H1 (cell line): ENCODE data around the gene ALPK3. TPM values are rescaled to one million over a fixed set of nuclear protein-coding genes. Genes with fewer than 3 reads are reported as not detected.

ENCODE experiments used
- CTCF ChIA-PET: fragments of 300-600 bp; sonication (Branson Sonifier 250); formaldehyde crosslinking; loops from one replicate; lab custom pipeline; 2021; ENCODE audit not compliant: partially characterized antibody; lab: Charles Lee
- POLR2A ChIA-PET: fragments of 300-600 bp; sonication (Branson Sonifier 250); formaldehyde crosslinking; loops from one replicate; lab custom pipeline; 2021; ENCODE audit warnings: inconsistent platforms; ENCODE audit not compliant: partially characterized antibody; lab: Charles Lee
- DNase-seq, 2 experiments: peaks; one replicate each; pipeline versions ENCODE4 v3.0.0 to v3.0.0-alpha.2; 2010 to 2022; ENCODE audit warnings: low spot score in 2 of 2, low read depth in 1 of 2, mixed read lengths in 1 of 2
- FAIRE-seq: peaks from 2 replicates; lab custom pipeline; 2011; peaks lifted over from hg19 to GRCh38; lab: Jason Lieb, UNC
- H2AFZ ChIP-seq: 2 replicates; pipeline ENCODE4 v1.8.1; 2012; ENCODE audit warnings: low read length, inconsistent platforms
- H2AK5ac ChIP-seq: 2 replicates; pipeline ENCODE4 v1.6.1; 2013; ENCODE audit warnings: low read depth, low read length
- H2BK120ac ChIP-seq: replicated peaks from 2 replicates; pipeline ENCODE3; 2013; ENCODE audit warnings: low read depth, low read length, inconsistent platforms
- H2BK12ac ChIP-seq: 2 replicates; pipeline ENCODE4 v1.6.1; 2013; ENCODE audit warnings: low read depth, low read length
- H2BK15ac ChIP-seq: 2 replicates; pipeline ENCODE4 v1.6.1; 2013; ENCODE audit warnings: low read length
- H2BK20ac ChIP-seq: 2 replicates; pipeline ENCODE4 v1.6.1; 2013; ENCODE audit warnings: low read length
- H2BK5ac ChIP-seq: 2 replicates; pipeline ENCODE4 v1.6.1; 2013; ENCODE audit warnings: low read depth, low read length
- H3K14ac ChIP-seq: 2 replicates; pipeline ENCODE4 v1.6.1; 2013; ENCODE audit warnings: inconsistent platforms; ENCODE audit not compliant: insufficient read length
- H3K18ac ChIP-seq: 2 replicates; pipeline ENCODE4 v1.6.1; 2013; ENCODE audit warnings: low read length; ENCODE audit errors: extremely low read depth
- H3K23ac ChIP-seq: 2 replicates; pipeline ENCODE4 v1.6.1; 2013; ENCODE audit warnings: inconsistent platforms; ENCODE audit not compliant: insufficient read length
- H3K23me2 ChIP-seq: 2 replicates; pipeline ENCODE4 v1.6.1; 2013; ENCODE audit warnings: low read depth, low read length
- H3K27ac ChIP-seq: 2 replicates; pipeline ENCODE4 v1.6.1; 2011; ENCODE audit warnings: low read depth, low read length, inconsistent platforms
- H3K27me3 ChIP-seq, 4 experiments: replicated peaks in 1 of 4; 1 replicate in 1 of 4; 2 replicates in 3 of 4; pipeline versions ENCODE4 v1.6.1 to v1.8.1; 2011 to 2013; ENCODE audit warnings: low read length in 3 of 4, mild to moderate bottlenecking in 3 of 4, inconsistent platforms in 2 of 4, mixed read lengths in 2 of 4, moderate library complexity in 1 of 4; ENCODE audit not compliant: control insufficient read depth in 3 of 4, insufficient read depth in 3 of 4; ENCODE audit errors: extremely low read depth in 1 of 4
- H3K36me3 ChIP-seq, 4 experiments: 2 replicates each; pipeline versions ENCODE4 v1.6.1 to v1.8.1; 2011 to 2013; ENCODE audit warnings: mild to moderate bottlenecking in 4 of 4, low read length in 3 of 4, moderate library complexity in 2 of 4, control low read depth in 1 of 4, inconsistent platforms in 1 of 4; ENCODE audit not compliant: insufficient read depth in 4 of 4, control insufficient read depth in 2 of 4
- H3K4ac ChIP-seq: replicated peaks from 2 replicates; pipeline ENCODE3; 2013; ENCODE audit warnings: low read length, low read depth, mixed read lengths, inconsistent platforms; ENCODE audit not compliant: insufficient read length
- H3K4me1 ChIP-seq, 4 experiments: replicated peaks in 1 of 4; 1 replicate in 1 of 4; 2 replicates in 3 of 4; pipeline versions ENCODE4 v1.6.1 to v1.8.1; 2011 to 2013; ENCODE audit warnings: low read length in 3 of 4, inconsistent platforms in 2 of 4, mixed read lengths in 1 of 4; ENCODE audit not compliant: insufficient read depth in 4 of 4, control insufficient read depth in 3 of 4
- H3K4me2 ChIP-seq, 2 experiments: 2 replicates each; pipeline versions ENCODE4 v1.6.1 to v1.8.1; 2011 to 2013; ENCODE audit warnings: low read depth in 2 of 2, low read length in 2 of 2, control low read depth in 1 of 2, inconsistent platforms in 1 of 2, mild to moderate bottlenecking in 1 of 2; ENCODE audit not compliant: insufficient read depth in 1 of 2
- H3K4me3 ChIP-seq, 4 experiments: fragments of 200-600, 300-600 bp in 1 of 4; sonication (generic), shearing (Covaris generic), sonication (Bioruptor Twin) in 1 of 4; 2 replicates each; pipeline versions ENCODE4 v1.5.1 to v1.8.1; 2011 to 2016; ENCODE audit warnings: low read length in 4 of 4, low read depth in 3 of 4, control low read depth in 2 of 4, inconsistent platforms in 2 of 4, mild to moderate bottlenecking in 2 of 4, mixed read lengths in 1 of 4, moderate library complexity in 1 of 4; ENCODE audit not compliant: insufficient read depth in 2 of 4; ENCODE audit errors: extremely low read depth in 1 of 4
- H3K56ac ChIP-seq: replicated peaks from 2 replicates; pipeline ENCODE3; 2013; ENCODE audit warnings: low read depth, mild to moderate bottlenecking, mixed read lengths, low read length, inconsistent platforms; ENCODE audit not compliant: insufficient read length
- H3K79me1 ChIP-seq: 2 replicates; pipeline ENCODE4 v1.6.1; 2013; ENCODE audit warnings: low read depth, low read length, control low read depth
- H3K79me2 ChIP-seq, 2 experiments: 2 replicates each; pipeline versions ENCODE4 v1.6.1 to v1.8.1; 2012 to 2013; ENCODE audit warnings: low read length in 2 of 2, mild to moderate bottlenecking in 2 of 2, inconsistent platforms in 1 of 2; ENCODE audit not compliant: insufficient read depth in 2 of 2, control insufficient read depth in 1 of 2
- H3K9ac ChIP-seq, 4 experiments: replicated peaks in 1 of 4; 1 replicate in 1 of 4; 2 replicates in 3 of 4; pipeline versions ENCODE4 v1.6.1 to v1.8.1; 2011 to 2013; ENCODE audit warnings: low read depth in 3 of 4, low read length in 3 of 4, control low read depth in 2 of 4, mild to moderate bottlenecking in 2 of 4, moderate library complexity in 2 of 4, inconsistent platforms in 1 of 4; ENCODE audit errors: extremely low read depth in 1 of 4
- H3K9me3 ChIP-seq, 2 experiments: 2 replicates each; pipeline versions ENCODE4 v1.6.1 to v1.8.1; 2012 to 2013; ENCODE audit warnings: mild to moderate bottlenecking in 2 of 2, moderate library complexity in 2 of 2, control low read depth in 1 of 2, inconsistent platforms in 1 of 2, low read depth in 1 of 2, low read length in 1 of 2, mixed read lengths in 1 of 2; ENCODE audit not compliant: insufficient read depth in 2 of 2
- H4K20me1 ChIP-seq, 2 experiments: replicated peaks in 1 of 2; 2 replicates each; pipeline versions ENCODE3 to v1.8.1; 2011 to 2013; ENCODE audit warnings: inconsistent platforms in 2 of 2, low read length in 2 of 2, mild to moderate bottlenecking in 1 of 2; ENCODE audit not compliant: insufficient read depth in 2 of 2, control insufficient read depth in 1 of 2
- H4K5ac ChIP-seq: 2 replicates; pipeline ENCODE4 v1.6.1; 2013; ENCODE audit warnings: low read length, low read depth, mixed read lengths, inconsistent platforms; ENCODE audit not compliant: insufficient read length
- H4K8ac ChIP-seq: 2 replicates; pipeline ENCODE4 v1.8.0; 2013; ENCODE audit warnings: mild to moderate bottlenecking, moderate library complexity, low read length, inconsistent platforms; ENCODE audit not compliant: insufficient read depth; ENCODE audit errors: extremely low read depth
- H4K91ac ChIP-seq: replicated peaks from 2 replicates; pipeline ENCODE3; 2013; ENCODE audit warnings: low read length, mixed read lengths, inconsistent platforms; ENCODE audit not compliant: insufficient read length
- ATF3 ChIP-seq: IDR thresholded peaks from 2 replicates; pipeline ENCODE4 v1.6.1; 2011; ENCODE audit warnings: low read depth, mild to moderate bottlenecking, low read length; ENCODE audit not compliant: insufficient read depth
- CREB1 ChIP-seq: IDR thresholded peaks from 2 replicates; pipeline ENCODE4 v1.6.1; 2012; ENCODE audit warnings: inconsistent platforms
- KDM1A ChIP-seq: fragments of 200-600, 300-600 bp; sonication (generic); IDR thresholded peaks from 2 replicates; pipeline ENCODE4 v1.7.1; 2016; ENCODE audit warnings: mild to moderate bottlenecking, low read length, borderline replicate concordance
- NRF1 ChIP-seq: IDR thresholded peaks from 2 replicates; pipeline ENCODE4 v1.6.1; 2011; ENCODE audit warnings: mild to moderate bottlenecking, low read depth, low read length, improper control_type of control experiment
- RXRA ChIP-seq: IDR thresholded peaks from 2 replicates; pipeline ENCODE4 v1.6.1; 2011; ENCODE audit warnings: low read depth, mild to moderate bottlenecking, low read length, moderate library complexity; ENCODE audit not compliant: insufficient read depth
- SIX5 ChIP-seq: IDR thresholded peaks from 2 replicates; pipeline ENCODE4 v1.6.1; 2011; ENCODE audit warnings: mild to moderate bottlenecking, low read depth, low read length
- TEAD4 ChIP-seq: IDR thresholded peaks from 2 replicates; pipeline ENCODE4 v1.6.1; 2012; ENCODE audit warnings: low read depth, low read length, inconsistent platforms, mixed read lengths
- WGBS, 2 experiments: shearing (Covaris generic) in 1 of 2; methylation state at CpG; one replicate each; pipeline versions ENCODE4 v1.1.6 to v1.1.7; 2013 to 2015; ENCODE audit warnings: low lambda C conversion rate in 2 of 2, mixed read lengths in 2 of 2, inconsistent platforms in 1 of 2, low coverage in 1 of 2, missing lambda C conversion rate in 1 of 2; ENCODE audit not compliant: insufficient replicate concordance in 2 of 2, insufficient coverage in 1 of 2, insufficient read length in 1 of 2; ENCODE audit errors: extremely low coverage in 1 of 2, missing lambda C conversion rate in 1 of 2; 5-methylcytosine and 5-hydroxymethylcytosine counted together
- polyA plus RNA-seq, 7 experiments: library from polyadenylated mRNA; depleted of rRNA in 3 of 7; stranded (reverse) in 5 of 7; unstranded in 2 of 7; fragments of >200 nt in 5 of 7; fragments of 200-250 nt in 2 of 7; gene quantifications; 1 replicate in 5 of 7; 2 replicates in 1 of 7; 4 replicates in 1 of 7; pipeline versions ENCODE4 v1.2.1 to v1.2.3, GENCODE V29; 2011 to 2013; ENCODE audit warnings: missing spikeins in 2 of 7, mixed read lengths in 2 of 7
- total RNA-seq: library from RNA; stranded (reverse); fragmentation: NEBNext Ultra II Directional; extraction: Animal tissue kit (Norgen Biotek cat#: 25700); gene quantifications from 2 replicates; pipeline ENCODE4 v1.2.1, GENCODE V29; 2021
- TF ChIP-seq, protein P1 (sequence below): IDR thresholded peaks from 2 replicates; pipeline ENCODE4 v1.6.1; 2011; ENCODE audit warnings: low read length, improper control_type of control experiment

Gene ALPK3
- total and polyA plus RNA-seq, 2 of the 8 experiments (the other 6 are each of a cell fraction or from before 2014, with no cell fraction given) = 4.4 to 19.2 TPM

DNA sequence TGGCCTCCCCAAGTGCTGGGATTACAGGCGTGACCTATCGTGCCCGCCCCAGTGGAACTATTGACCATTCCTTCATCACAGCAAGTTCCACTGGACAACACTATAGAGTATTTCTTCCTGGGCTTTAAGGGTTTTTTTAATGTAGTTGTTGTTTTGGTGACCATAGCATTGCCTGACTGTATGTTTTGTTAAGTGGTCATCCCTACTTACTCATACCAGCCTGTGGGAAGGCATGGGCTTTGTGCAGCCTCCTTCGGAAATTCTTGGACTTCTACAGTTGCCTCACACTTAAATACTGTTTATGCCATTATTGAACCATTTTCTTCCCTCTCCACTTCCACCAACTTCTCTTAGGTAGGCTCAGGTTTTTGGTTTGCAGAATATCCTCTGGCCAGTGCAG is 19.9 kb upstream of the ALPK3 start:
- no peaks in the 10 kb centered on the region for H3K23me2 ChIP-seq
- H3K36me3 ChIP-seq = peaks cover 0 to 30% (median 19%) of the 10 kb centered on the region in 4 experiments; a peak in 6 of 8 replicates
- no peak overlapping the region for H4K5ac ChIP-seq
- no peaks in the 10 kb centered on the region for H3K4me1 ChIP-seq
- H4K8ac ChIP-seq = no peak overlapping the region
- TF ChIP-seq TEAD4 (no peak), NRF1 (no peak), KDM1A (no peak), RXRA (no peak), ATF3 (no peak), SIX5 (no peak), CREB1 (no peak)
- TF ChIP-seq, protein P1, sequence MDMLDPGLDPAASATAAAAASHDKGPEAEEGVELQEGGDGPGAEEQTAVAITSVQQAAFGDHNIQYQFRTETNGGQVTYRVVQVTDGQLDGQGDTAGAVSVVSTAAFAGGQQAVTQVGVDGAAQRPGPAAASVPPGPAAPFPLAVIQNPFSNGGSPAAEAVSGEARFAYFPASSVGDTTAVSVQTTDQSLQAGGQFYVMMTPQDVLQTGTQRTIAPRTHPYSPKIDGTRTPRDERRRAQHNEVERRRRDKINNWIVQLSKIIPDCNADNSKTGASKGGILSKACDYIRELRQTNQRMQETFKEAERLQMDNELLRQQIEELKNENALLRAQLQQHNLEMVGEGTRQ = no peak
- peaks cover 0 to 9% of the 10 kb centered on the region in 2 experiments for H4K20me1 ChIP-seq
- H3K4me2 ChIP-seq = no peak overlapping the region
- H2BK20ac ChIP-seq = no peak overlapping the region
- no peaks in the 10 kb centered on the region for H3K79me2 ChIP-seq
- H3K23ac ChIP-seq = no peak overlapping the region
- no peak overlapping the region for H2AK5ac ChIP-seq
- H3K14ac ChIP-seq = no peak overlapping the region
- no peak overlapping the region for H3K9ac ChIP-seq
- H3K9me3 ChIP-seq = no peaks in the 10 kb centered on the region
- FAIRE-seq (no peak), DNase-seq (no peak)
- 97% methylated on average over 4 of the region's 4 CpGs; no CpG with 5 or more reads in 1 of the 2 experiments for WGBS, 2 experiments
- no peak overlapping the region for H2BK12ac ChIP-seq
- H2BK120ac ChIP-seq = no peak overlapping the region
- H2BK5ac ChIP-seq = no peak overlapping the region
- CTCF ChIA-PET = no interaction called here
- H4K91ac ChIP-seq = no peak overlapping the region
- no peak overlapping the region for H3K27ac ChIP-seq
- H2BK15ac ChIP-seq = no peak overlapping the region
- H3K56ac ChIP-seq = no peak overlapping the region
- no peak overlapping the region for H3K4ac ChIP-seq
- POLR2A ChIA-PET = interaction anchor here (0.7 kb wide), 1 partner anchor 107 kb away, joined by 4 read pairs; no protein-coding TSS in a partner anchor
- no peak overlapping the region for H2AFZ ChIP-seq
- no peak overlapping the region for H3K18ac ChIP-seq
- H3K27me3 ChIP-seq = no peaks in the 10 kb centered on the region
- H3K4me3 ChIP-seq = no peak overlapping the region
- no peaks in the 10 kb centered on the region for H3K79me1 ChIP-seq
